ENCODE measurements around the gene ELAVL1.

ELAVL1 gene

DNA sequence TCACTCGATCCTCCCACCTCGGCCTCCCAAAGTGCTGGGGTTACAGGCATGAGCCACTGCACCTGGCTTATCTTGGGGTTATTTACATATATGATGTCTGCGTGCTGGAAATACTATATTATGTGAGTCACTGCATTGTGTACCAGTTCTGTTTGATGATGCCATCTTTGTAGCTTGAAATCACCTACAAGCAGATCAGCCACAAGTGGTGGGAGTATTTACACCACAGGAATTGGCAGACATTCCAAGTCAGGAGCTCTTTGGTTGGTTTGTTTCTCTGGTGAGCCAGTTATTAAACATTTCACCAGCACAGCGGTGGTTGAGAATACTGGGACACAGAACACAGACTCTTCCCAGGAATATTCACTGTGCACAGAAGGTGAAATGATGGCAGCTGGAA, 57.5 kb downstream of the ELAVL1 start:
- Histone ChIP-seq H3K9me3 (no peaks in the 10 kb centered on the region), H3K4me1 (ENCODE audit: control insufficient read depth in 1 of 2, insufficient read depth in 1 of 2, low read depth in 1 of 2, low read length in 1 of 2) (peaks cover 21 to 22% of the 10 kb centered on the region in 2 experiments), H3K27ac (no peak overlapping the region), H3K27me3 (no peaks in the 10 kb centered on the region), H3K4me3 (ENCODE audit: low read depth in 1 of 2, low read length in 1 of 2) (no peak overlapping the region), H3K36me3 (no peaks in the 10 kb centered on the region)
- TF ChIP-seq, protein P1, sequence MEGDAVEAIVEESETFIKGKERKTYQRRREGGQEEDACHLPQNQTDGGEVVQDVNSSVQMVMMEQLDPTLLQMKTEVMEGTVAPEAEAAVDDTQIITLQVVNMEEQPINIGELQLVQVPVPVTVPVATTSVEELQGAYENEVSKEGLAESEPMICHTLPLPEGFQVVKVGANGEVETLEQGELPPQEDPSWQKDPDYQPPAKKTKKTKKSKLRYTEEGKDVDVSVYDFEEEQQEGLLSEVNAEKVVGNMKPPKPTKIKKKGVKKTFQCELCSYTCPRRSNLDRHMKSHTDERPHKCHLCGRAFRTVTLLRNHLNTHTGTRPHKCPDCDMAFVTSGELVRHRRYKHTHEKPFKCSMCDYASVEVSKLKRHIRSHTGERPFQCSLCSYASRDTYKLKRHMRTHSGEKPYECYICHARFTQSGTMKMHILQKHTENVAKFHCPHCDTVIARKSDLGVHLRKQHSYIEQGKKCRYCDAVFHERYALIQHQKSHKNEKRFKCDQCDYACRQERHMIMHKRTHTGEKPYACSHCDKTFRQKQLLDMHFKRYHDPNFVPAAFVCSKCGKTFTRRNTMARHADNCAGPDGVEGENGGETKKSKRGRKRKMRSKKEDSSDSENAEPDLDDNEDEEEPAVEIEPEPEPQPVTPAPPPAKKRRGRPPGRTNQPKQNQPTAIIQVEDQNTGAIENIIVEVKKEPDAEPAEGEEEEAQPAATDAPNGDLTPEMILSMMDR (IDR thresholded peaks at IDR 0.05) = no peak

DNA sequence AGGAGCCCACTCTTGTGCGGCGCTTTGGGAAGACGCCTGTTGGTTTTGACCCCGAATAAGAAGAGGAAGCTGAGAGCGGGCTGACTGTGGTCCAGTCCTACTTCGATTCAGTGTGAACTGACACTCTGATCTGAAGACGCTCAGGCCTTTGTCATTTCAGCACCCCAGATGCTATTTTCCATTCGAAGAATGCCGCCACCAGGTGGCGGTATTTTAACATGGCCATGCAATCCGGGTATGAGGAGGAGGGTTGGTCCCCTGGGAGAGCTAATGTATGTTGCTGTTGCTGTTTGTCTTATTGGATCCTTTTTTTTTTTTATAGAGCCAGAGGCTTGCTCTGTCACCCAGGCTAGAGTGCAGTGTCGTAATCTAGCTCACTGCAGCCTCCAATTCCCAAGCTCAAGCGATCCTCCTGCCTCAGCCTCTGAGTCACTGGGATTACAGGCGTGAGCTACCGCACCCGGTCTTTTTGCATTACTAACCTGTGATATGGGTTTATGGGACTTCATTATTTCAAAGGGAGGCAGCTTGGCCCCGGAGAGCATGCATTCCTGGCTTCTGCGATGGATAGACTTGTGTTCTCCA, 61.2 kb downstream of the ELAVL1 start:
- Histone ChIP-seq H3K9me3 (no peaks in the 10 kb centered on the region), H3K36me3 (no peaks in the 10 kb centered on the region), H3K27me3 (no peaks in the 10 kb centered on the region), H3K27ac (peak overlapping the region; percentile 82), H3K4me1 (ENCODE audit: control insufficient read depth in 1 of 2, insufficient read depth in 1 of 2, low read depth in 1 of 2, low read length in 1 of 2) (peaks cover 17 to 23% of the 10 kb centered on the region in 2 experiments), H3K4me3 (ENCODE audit: low read depth in 1 of 2, low read length in 1 of 2) (peak overlapping the region; percentile 76)
- TF ChIP-seq, protein P1 (IDR thresholded peaks at IDR 0.05) = peak; percentile 51

DNA sequence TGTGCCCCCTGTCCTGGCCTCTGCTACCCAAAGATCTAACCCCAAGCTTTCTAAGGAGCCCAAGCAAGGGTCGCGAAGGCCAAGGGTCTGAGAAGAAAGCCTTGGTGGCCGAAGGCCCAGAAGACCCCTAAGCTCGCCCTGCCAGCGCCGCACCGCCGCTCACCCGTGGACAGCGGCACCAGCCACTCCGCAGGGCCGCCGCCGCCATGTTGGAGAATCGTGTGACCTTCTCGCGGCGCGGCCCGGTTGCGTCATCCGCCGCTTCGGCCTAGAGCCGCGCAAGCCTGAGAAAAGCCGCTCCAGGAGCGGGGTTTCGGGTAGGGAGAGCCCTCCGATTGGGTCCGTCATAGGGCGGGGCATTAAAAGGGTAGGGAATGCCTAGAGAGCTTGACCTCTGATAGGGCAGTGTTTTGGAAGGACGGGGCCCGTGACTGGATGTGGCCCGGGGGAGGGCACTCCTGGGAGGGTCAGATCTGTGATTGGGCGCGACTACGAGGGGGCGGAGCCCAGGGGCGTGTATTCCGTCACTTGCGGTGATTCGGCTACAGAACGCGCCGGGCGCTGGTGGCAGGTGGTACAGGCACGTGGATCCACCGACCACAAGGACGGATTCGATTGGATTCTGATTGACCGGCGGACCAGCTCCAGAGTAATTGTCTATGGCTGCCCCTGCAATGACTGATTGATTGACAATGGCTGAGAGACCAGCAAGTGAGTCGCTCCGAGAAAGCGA, 61.8 kb downstream of the ELAVL1 start, which contains the start of gene TIMM44:
Gene TIMM44, minus strand, starts transcription at position 223 of the 733 bp plus-strand sequence. Its CDS starts 15 bp downstream, at position 208.
- no peaks in the 10 kb centered on the region for H3K9me3 ChIP-seq
- H3K4me1 ChIP-seq (ENCODE audit: control insufficient read depth in 1 of 2, insufficient read depth in 1 of 2, low read depth in 1 of 2, low read length in 1 of 2) = peaks cover 17 to 23% of the 10 kb centered on the region in 2 experiments
- peak within 1 kb of the TSS; percentile 82 for H3K27ac ChIP-seq
- peak within 1 kb of the TSS; percentile 76 for H3K4me3 ChIP-seq (ENCODE audit: low read depth in 1 of 2, low read length in 1 of 2)
- H3K36me3 ChIP-seq = no peaks in the 10 kb centered on the region
- TF ChIP-seq, protein P1 (IDR thresholded peaks at IDR 0.05) = peak; percentile 49
- no peaks in the 10 kb centered on the region for H3K27me3 ChIP-seq

DNA sequence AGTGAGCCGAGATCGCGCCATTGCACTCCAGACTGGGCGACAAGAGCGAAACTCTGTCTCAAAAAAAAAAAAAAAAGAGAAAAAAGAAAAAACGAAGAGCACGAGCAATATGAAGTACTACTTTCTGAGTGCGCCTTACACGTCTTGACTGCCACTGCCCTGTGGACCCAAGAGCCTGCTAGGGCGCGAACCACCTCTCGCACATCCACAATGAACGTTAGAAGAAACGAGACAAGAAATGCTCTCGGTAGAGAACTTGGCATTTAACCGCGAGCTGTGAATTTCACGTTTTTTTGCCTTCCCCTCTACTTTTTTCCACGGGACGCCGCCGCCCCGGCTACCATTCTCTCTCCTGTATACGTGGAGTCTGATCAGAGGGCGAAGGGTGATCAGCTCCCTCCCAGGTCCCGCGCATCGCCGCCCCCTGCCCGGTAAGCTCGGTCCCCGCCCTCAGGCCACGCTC, 62.4 kb downstream of the ELAVL1 start:
- peak overlapping the region; percentile 76 for H3K4me3 ChIP-seq (ENCODE audit: low read depth in 1 of 2, low read length in 1 of 2)
- no peaks in the 10 kb centered on the region for H3K27me3 ChIP-seq
- H3K4me1 ChIP-seq (ENCODE audit: control insufficient read depth in 1 of 2, insufficient read depth in 1 of 2, low read depth in 1 of 2, low read length in 1 of 2) = peaks cover 17 to 23% of the 10 kb centered on the region in 2 experiments
- peak overlapping the region; percentile 82 for H3K27ac ChIP-seq
- H3K36me3 ChIP-seq = no peaks in the 10 kb centered on the region
- TF ChIP-seq, protein P1 (IDR thresholded peaks at IDR 0.05) = no peak
- H3K9me3 ChIP-seq = no peaks in the 10 kb centered on the region

DNA sequence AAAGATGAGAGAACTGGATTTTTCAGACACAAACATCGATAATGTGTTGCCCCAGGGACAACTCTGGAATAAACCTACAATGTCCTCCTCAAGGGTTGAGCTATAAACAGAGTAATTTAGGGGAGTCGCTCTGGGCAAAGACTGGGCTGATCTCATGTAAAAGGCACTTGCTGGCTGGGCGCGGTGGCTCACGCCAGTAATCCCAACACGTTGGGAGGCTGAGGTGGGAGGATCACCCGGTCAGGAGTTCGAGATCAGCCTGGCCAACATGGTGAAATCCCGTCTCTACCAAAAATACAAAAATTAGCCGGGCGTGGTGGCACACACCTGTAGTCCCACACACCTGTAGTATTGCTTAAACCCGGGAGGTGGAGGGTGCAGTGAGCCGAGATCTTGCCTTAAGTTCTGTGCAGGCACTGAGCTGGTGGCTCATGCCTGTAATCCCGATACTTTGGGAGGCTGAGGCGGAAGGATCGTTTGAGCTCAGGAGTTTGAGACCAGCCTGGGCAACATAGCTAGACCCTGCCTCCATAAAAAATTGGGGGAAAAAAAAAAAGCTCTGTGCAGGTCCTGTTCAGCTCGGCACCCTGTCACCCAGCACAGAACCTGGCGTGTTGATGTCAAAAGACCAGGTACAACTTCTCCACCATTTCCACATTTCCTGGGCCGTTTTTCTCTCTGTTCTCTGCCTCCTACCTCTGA, 63.4 kb downstream of the ELAVL1 start:
- H3K27ac ChIP-seq = no peak overlapping the region
- H3K4me1 ChIP-seq (ENCODE audit: control insufficient read depth in 1 of 2, insufficient read depth in 1 of 2, low read depth in 1 of 2, low read length in 1 of 2) = peaks cover 17 to 23% of the 10 kb centered on the region in 2 experiments
- TF ChIP-seq, protein P1 (IDR thresholded peaks at IDR 0.05) = no peak
- no peaks in the 10 kb centered on the region for H3K9me3 ChIP-seq
- no peak overlapping the region for H3K4me3 ChIP-seq (ENCODE audit: low read depth in 1 of 2, low read length in 1 of 2)
- no peaks in the 10 kb centered on the region for H3K27me3 ChIP-seq
- H3K36me3 ChIP-seq = peaks cover 7% of the 10 kb centered on the region

Measured in neutrophil (primary cell).